Esophagus (tissue), 2 donors: ENCODE data around the gene NCKAP5L. TPM values are rescaled to one million over a fixed set of nuclear protein-coding genes. Genes with fewer than 3 reads are reported as not detected.

Experiments used
- H3K27ac ChIP-seq, 2 donors: one replicate each; pipeline ENCODE4 v1.5.1; 2013; ENCODE audit warnings: low read depth in 2 of 2, mild to moderate bottlenecking in 2 of 2, inconsistent platforms in 1 of 2, low read length in 1 of 2, moderate library complexity in 1 of 2
- H3K27me3 ChIP-seq, 2 donors: one replicate each; pipeline ENCODE4 v1.6.1; 2013; ENCODE audit warnings: low read length in 2 of 2, control low read depth in 1 of 2, mild to moderate bottlenecking in 1 of 2; ENCODE audit not compliant: insufficient read depth in 2 of 2, control insufficient read depth in 1 of 2
- H3K36me3 ChIP-seq, 2 donors: one replicate each; pipeline ENCODE4 v1.6.1; 2013; ENCODE audit warnings: low read length in 1 of 2; ENCODE audit not compliant: control insufficient read depth in 2 of 2, insufficient read depth in 2 of 2
- H3K4me1 ChIP-seq, 2 donors: one replicate each; pipeline ENCODE4 v1.6.1; 2013; ENCODE audit warnings: low read length in 1 of 2; ENCODE audit not compliant: control insufficient read depth in 2 of 2, insufficient read depth in 2 of 2
- H3K4me3 ChIP-seq, 2 donors: one replicate each; pipeline ENCODE4 v1.5.1; 2013; ENCODE audit warnings: low read length in 2 of 2, mild to moderate bottlenecking in 2 of 2, low read depth in 1 of 2, moderate library complexity in 1 of 2
- H3K9me3 ChIP-seq, 2 donors: one replicate each; pipeline ENCODE4 v1.6.1; 2013; ENCODE audit warnings: mild to moderate bottlenecking in 2 of 2, low read depth in 1 of 2, low read length in 1 of 2, moderate library complexity in 1 of 2; ENCODE audit not compliant: control insufficient read depth in 2 of 2, insufficient read depth in 1 of 2
- WGBS, 2 donors: extraction: QIAGEN DNeasy Blood & Tissue Kit; methylation state at CpG; one replicate each; pipeline ENCODE4 v1.1.7; 2013; 5-methylcytosine and 5-hydroxymethylcytosine counted together
- polyA plus RNA-seq, 2 donors: library from polyadenylated mRNA; stranded (reverse); fragments of 200-250 nt; gene quantifications; one replicate each; pipeline ENCODE4 v1.2.3, GENCODE V29; 2013
- donor health status: healthy with polysubstance abuse.
- donor health status: Bipolar disorder and iron deficiency.

The NCKAP5L gene
- polyA plus RNA-seq, 2 donors: 3.1 to 8.4 TPM

DNA sequence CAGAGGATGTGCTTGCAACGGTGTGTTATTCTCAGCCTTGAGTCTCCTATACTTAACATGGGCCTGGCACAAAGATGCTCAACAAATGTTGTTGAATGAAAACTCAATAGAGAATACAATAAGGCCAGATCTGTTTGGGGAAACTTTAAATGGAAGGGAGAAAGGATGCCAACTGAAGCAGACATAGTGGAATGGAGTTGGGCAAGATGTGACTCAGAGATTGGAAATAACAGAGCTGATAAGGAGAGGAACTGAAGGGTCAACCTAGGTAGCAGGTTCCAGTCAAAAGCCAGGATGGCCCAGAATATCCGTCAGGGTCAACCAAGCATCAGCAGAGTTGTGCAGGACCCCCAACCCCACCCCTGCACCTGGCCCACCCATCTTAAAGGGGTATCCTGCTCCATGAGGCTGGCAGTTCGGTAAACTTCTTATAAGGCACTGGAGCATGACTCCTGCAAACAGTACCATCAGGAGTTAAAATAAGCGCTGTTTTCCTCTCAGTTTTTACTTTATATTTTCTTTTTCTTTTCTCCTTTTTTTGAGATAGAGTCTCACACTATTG, 15.7 kb upstream of the NCKAP5L start:
- Histone ChIP-seq H3K27me3 (no peaks in the 10 kb centered on the region), H3K4me1 (peaks cover 0 to 2% of the 10 kb centered on the region in 2 donors), H3K4me3 (no peak overlapping the region), H3K36me3 (no peaks in the 10 kb centered on the region), H3K9me3 (no peaks in the 10 kb centered on the region), H3K27ac (no peak overlapping the region)
- WGBS, 2 donors: 95 to 97% methylated on average over 4 of the region's 4 CpGs

DNA sequence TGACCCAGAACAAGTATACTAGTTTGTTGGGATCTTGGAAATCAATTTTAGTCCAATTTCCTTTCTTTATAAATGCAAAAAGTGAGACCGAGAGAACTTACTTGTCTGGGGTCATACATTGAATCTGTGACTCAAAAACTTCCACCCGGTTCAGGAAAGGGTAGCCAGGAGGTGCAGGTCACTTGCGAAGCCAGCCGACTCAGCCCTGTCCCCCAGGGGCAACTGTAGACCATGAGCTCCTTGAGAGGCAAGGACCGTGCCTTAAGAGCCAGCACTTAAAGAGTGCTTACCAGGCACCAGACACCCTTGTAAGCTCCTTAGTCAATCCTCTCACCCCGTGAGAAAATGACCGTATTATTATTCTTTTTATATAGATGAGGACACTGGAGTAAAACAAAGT, 15.2 kb upstream of the NCKAP5L start:
- WGBS, 2 donors: 82 to 85% methylated on average over 7 of the region's 7 CpGs
- Histone ChIP-seq H3K4me3 (peak overlapping the region; percentile 61 to 82), H3K27me3 (no peaks in the 10 kb centered on the region), H3K36me3 (no peaks in the 10 kb centered on the region), H3K4me1 (peaks cover 0 to 2% of the 10 kb centered on the region in 2 donors), H3K27ac (peak overlapping the region; percentile 52 to 95), H3K9me3 (no peaks in the 10 kb centered on the region)

DNA sequence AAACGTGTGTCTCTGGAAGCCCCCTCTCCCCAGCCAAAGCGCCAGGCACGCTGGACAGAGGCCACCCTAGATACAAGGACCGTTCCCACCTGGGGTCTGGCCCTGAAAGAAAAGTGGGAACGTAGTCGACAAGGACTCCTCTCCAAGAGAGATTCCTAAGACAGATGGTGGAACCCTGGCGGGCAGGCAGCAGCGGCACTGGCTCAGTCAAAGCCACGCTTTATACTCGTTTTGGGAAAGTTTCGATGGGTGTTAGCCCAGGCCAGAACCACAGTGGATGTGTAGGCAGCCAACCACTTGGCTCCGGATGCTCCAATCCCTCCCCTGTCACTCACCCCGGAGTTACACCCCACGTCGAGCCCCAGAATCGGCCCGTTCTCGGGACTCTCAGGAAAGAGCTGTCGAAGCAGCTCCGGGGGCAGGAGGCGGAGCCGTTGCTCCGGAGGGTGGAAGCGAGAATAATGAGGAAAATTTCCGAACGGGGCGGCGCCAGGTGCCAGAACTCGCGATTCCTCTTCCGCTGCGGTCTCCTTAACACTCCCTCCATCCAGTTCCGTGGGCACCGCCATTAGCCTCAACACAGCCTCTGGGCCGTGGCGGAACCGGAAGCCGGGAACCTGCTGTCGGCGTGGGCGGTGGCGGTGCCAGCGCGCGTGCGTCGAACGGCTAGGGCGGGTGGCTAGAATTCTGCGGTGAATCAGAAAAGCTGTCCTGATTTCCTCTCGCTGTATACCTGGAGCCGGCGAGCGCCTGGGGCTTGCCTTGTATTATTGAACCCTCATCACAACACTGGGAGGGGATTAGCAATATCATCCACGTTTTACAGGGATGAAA, 14.5 kb upstream of the NCKAP5L start, which contains the start of gene BCDIN3D:
Gene BCDIN3D, minus strand, starts transcription at position 588 of the 834 bp plus-strand sequence. Its CDS starts 19 bp downstream, at position 569.
- peaks cover 0 to 2% of the 10 kb centered on the region in 2 donors for H3K4me1 ChIP-seq
- H3K9me3 ChIP-seq: no peaks in the 10 kb centered on the region
- WGBS, 2 donors: 0% methylated on average over 55 of the region's 55 CpGs
- H3K4me3 ChIP-seq: peak within 1 kb of the TSS; percentile 61 to 82
- no peaks in the 10 kb centered on the region for H3K27me3 ChIP-seq
- H3K27ac ChIP-seq: peak within 1 kb of the TSS; percentile 95 to 99
- H3K36me3 ChIP-seq: no peaks in the 10 kb centered on the region

DNA sequence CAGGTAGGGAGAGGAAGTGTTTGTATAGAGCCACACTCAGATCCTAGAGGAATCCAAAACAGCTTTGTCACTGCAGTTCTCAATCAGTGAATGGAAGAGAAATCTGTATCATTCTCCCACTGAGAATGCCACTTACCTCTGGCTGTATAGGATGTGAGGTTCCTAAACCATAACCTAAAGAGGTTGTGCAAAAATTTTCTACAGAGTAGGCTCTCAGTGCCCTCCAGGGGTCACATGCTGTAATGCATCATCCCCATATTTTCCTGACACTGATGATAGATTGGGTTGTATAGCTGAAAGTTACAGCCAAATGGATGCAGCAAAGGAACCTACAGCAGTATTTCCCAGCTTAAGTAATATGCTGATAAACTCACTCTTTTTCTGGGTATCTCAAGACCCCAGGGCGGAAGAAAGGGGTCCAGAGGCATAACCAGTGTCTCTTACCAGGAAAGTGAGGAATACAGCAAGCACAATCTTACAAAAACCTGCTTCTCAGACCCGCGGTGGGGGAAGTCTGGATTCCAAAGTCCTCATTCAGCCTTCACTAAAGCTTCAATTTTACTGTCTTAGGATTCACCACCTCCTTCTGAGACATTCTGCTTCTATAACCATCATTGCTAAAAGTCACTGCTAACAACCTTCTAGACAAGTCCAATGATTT, 10.9 kb upstream of the NCKAP5L start:
- no peaks in the 10 kb centered on the region for H3K9me3 ChIP-seq
- H3K27me3 ChIP-seq: no peaks in the 10 kb centered on the region
- no peak overlapping the region for H3K27ac ChIP-seq
- no peaks in the 10 kb centered on the region for H3K36me3 ChIP-seq
- 54 to 63% methylated on average over 3 of the region's 3 CpGs for WGBS, 2 donors
- H3K4me1 ChIP-seq: peaks cover 0 to 2% of the 10 kb centered on the region in 2 donors
- no peak overlapping the region for H3K4me3 ChIP-seq

DNA sequence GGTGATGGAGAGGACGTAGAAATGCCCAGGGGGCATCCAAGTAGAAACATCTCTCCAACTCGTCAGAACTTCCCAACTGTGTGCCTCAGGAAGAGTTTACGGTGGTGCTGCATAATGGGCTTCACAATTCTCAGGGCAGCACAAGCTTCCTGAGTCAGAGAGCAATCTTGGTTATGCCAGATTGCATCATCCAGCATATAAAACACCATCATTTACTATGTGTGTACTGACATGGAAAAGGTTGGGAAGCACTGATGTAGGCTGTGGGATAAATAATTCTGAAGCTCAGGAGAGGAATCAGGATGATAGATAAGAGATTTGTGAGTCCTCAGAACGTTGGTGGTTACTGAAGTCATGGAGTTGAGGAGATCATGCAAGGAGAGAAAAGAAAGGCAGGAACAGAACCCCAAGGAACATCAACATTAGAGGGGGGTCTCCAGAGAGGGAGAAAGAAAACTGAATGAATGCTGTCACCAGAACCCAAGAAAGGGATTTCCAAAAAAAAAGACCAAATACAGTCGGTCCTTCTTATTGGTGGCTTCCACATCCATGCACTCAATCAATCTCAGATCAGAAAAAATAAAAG, 4.7 kb upstream of the NCKAP5L start:
- no peaks in the 10 kb centered on the region for H3K9me3 ChIP-seq
- 56 to 64% methylated on average over 5 of the region's 5 CpGs for WGBS, 2 donors
- H3K4me3 ChIP-seq: no peak overlapping the region
- H3K27ac ChIP-seq: no peak overlapping the region
- H3K36me3 ChIP-seq: no peaks in the 10 kb centered on the region
- H3K4me1 ChIP-seq: peaks cover 0 to 4% of the 10 kb centered on the region in 2 donors
- H3K27me3 ChIP-seq: no peaks in the 10 kb centered on the region

DNA sequence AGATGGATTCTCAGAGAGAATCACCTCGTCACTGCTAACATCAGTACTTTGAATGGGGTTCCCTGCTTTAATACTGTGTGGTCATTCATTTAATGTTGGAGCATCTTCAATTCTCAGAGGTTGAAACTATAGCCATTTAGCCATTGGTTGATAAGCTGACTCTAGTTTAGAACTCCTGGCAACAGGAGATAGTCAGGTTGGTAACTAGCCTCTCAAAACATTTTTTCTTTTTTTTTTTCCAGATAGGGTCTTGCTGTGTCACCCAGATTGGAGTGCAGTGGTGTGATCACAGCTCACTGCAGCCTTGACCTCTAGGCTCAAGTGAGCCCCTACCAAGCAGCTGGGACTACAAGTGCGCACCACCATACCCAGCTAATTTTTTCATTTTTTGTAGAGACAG, 3.5 kb upstream of the NCKAP5L start:
- Histone ChIP-seq H3K36me3 (no peaks in the 10 kb centered on the region), H3K27me3 (no peaks in the 10 kb centered on the region), H3K9me3 (no peaks in the 10 kb centered on the region), H3K27ac (no peak overlapping the region), H3K4me3 (no peak overlapping the region), H3K4me1 (peaks cover 0 to 9% of the 10 kb centered on the region in 2 donors)
- WGBS, 2 donors: 81 to 91% methylated on average over 2 of the region's 2 CpGs

DNA sequence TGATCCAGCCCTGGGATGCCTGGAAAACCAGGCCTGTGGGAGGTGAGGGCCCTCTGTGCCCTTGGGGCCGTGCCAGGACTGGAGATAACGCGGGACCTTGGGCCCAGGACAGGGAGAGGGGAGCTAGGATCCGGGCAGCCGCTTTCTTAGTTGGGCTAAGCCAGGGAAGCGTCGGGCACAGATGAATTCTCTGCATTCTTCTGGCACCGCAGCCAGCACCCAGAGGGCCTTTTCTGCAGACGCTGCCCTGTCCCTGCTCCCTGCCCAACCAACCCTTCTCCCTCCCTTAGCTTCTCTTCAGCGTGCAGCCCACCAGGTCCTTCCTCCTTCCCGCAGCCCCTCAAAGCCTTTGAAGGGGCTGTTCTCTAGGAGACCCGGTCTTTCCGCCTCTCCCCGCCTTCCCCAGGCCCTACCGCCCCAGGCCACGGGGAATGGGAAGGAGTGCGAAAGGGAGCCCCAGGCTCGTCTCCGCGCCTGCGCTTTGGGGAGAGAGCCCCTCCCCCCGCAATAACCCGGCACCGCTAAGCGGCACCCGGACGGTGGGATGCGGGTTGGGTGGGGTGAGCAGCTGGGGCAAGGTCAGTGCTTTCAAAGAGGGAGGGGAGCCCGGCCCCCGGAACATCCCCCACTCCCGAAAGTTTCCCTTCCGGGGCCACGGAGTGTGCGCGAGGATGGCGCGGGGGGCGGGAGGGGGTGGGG, 663 bp downstream of the NCKAP5L start:
- Histone ChIP-seq H3K4me3 (peak overlapping the region; percentile 55 to 71), H3K27me3 (no peaks in the 10 kb centered on the region), H3K9me3 (no peaks in the 10 kb centered on the region), H3K27ac (peak overlapping the region; percentile 56 to 79), H3K4me1 (peaks cover 2 to 12% of the 10 kb centered on the region in 2 donors), H3K36me3 (no peaks in the 10 kb centered on the region)
- WGBS, 2 donors: 2 to 3% methylated on average over 33 to 38 of the region's 38 CpGs

DNA sequence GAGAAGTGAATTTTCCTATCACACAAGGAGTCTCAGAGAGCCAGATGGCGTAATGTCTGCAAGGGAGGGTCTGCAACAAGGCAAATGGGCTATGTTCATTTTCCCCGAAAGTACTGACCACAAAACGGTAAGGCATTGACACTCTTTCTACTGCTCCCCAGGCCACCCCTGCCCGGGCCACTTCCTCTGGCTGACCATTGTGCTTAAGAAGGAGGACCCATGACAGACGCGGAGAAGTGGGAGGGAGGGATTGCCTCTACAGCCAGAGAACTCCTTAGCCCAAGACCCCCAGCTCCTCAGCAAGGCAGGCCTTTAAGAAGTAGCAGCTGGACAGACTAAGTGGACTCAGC, 1.2 kb downstream of the NCKAP5L start:
- no peaks in the 10 kb centered on the region for H3K27me3 ChIP-seq
- no peaks in the 10 kb centered on the region for H3K36me3 ChIP-seq
- peak overlapping the region; percentile 55 to 71 for H3K4me3 ChIP-seq
- peak overlapping the region; percentile 56 to 79 for H3K27ac ChIP-seq
- 44 to 45% methylated on average over 6 of the region's 6 CpGs for WGBS, 2 donors
- peaks cover 2 to 12% of the 10 kb centered on the region in 2 donors for H3K4me1 ChIP-seq
- H3K9me3 ChIP-seq: no peaks in the 10 kb centered on the region

DNA sequence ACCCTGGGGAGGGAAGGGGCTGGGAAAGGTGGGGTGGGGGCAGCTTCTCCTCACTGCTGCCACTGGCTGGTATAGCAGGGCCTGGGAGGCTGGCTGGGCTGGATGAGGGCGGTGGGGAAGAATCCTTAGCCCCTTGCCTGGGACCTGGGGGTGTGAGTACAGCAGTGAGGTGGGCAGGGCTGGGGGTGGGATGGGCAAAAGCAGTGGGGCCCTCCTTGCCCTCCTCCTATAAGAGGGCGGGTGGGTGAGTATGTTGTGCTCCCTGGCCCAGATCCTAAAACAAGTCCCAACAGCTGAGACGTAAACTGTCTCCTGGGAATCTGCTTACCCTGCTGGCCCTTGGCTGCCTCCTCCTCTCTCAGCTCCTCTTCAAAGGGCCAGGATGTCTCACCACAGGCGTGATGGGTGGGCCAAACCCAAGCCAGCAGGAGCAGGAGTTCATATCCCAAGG, 2.2 kb downstream of the NCKAP5L start:
- Histone ChIP-seq H3K4me1 (peaks cover 2 to 15% of the 10 kb centered on the region in 2 donors), H3K4me3 (no peak overlapping the region), H3K27ac (peak overlapping the region in 1 of 2 donors; percentile 40), H3K36me3 (no peaks in the 10 kb centered on the region), H3K27me3 (no peaks in the 10 kb centered on the region), H3K9me3 (no peaks in the 10 kb centered on the region)
- WGBS, 2 donors: 42 to 51% methylated on average over 4 of the region's 4 CpGs
